Measurements from ENCODE around the gene PAQR9.

The PAQR9 gene

GRCh38 chr3:142912402-142913172, 50.9 kb downstream of the PAQR9 start:
- no peak for TF ChIP-seq SIN3A (IDR thresholded peaks at IDR 0.05; ENCODE audit: borderline replicate concordance, insufficient read depth, low read length)
- no peak for TF ChIP-seq POLR2AphosphoS5 (IDR thresholded peaks at IDR 0.05; ENCODE audit: low read depth, low read length)
- TF ChIP-seq FOXP2 (optimal IDR thresholded peaks at IDR 0.05; ENCODE audit: borderline replicate concordance, extremely low read depth, extremely low read length, insufficient read depth), result no peak
- no peak for TF ChIP-seq REST (IDR thresholded peaks at IDR 0.05; ENCODE audit: insufficient read depth in 1 of 2, low read depth in 2 of 2, low read length in 2 of 2)
- TF ChIP-seq TAF1 (IDR thresholded peaks at IDR 0.05; ENCODE audit: borderline replicate concordance, insufficient read depth, low read length), result no peak
